COLO668 (cell line): Measurements from ENCODE around the gene MAP2K3.

Experiments
- DNase-seq: peaks from one replicate; lab custom pipeline; 2025; ENCODE audit not compliant: unreplicated experiment; lab: John Stamatoyannopoulos, UW

The MAP2K3 gene

GRCh38 chr17:21284319-21285163 is at the start of gene MAP2K3:
MAP2K3 (plus strand) TSS chr17:21284711; CDS start chr17:21284921, 210 bp downstream.
- peak; percentile 96 for DNase-seq

DNA sequence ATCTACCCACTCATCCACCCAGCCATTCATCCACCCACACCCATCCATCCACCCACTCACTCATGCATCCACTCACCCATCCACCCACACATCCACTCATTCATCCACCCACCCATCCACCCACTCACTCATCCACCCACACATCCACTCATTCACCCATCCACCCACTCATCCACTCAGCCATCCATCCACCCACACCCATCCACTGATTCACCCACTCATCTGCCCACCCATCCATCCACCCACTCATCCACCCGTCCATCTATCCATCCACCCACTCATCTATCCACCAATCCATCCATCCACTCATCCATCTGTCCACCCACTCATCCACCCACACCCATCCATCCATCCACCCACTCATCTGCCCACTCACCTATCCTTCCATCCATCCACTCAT is 48.6 kb upstream of the MAP2K3 start:
- no peak for DNase-seq

GRCh38 chr17:21239680-21240368 is 44.7 kb upstream of the MAP2K3 start:
- DNase-seq, result no peak

GRCh38 chr17:21240369-21241055 is 44.0 kb upstream of the MAP2K3 start:
- no peak for DNase-seq

DNA sequence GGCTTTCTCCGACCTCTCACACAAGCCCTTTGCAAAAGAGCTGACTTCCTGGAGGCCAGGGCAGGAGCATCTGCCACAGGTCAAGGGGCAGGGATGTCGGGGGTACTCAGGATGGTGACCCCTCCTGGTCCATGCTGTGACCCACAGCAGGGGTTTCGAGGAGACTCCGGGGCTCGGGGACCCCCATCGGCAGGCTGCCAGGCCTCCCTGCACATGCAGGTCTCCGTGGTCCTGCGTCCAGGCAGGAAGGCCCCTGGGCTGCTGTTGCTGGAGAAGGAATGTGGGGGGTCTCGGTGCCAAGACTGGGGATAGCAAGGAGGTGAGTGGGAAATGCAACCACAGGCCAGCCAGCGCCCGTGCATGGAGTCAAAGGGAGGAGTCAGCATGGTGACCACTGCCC is 42.9 kb upstream of the MAP2K3 start:
- DNase-seq, result no peak

GRCh38 chr17:21242026-21242697 is 42.3 kb upstream of the MAP2K3 start:
- DNase-seq, result no peak

DNA sequence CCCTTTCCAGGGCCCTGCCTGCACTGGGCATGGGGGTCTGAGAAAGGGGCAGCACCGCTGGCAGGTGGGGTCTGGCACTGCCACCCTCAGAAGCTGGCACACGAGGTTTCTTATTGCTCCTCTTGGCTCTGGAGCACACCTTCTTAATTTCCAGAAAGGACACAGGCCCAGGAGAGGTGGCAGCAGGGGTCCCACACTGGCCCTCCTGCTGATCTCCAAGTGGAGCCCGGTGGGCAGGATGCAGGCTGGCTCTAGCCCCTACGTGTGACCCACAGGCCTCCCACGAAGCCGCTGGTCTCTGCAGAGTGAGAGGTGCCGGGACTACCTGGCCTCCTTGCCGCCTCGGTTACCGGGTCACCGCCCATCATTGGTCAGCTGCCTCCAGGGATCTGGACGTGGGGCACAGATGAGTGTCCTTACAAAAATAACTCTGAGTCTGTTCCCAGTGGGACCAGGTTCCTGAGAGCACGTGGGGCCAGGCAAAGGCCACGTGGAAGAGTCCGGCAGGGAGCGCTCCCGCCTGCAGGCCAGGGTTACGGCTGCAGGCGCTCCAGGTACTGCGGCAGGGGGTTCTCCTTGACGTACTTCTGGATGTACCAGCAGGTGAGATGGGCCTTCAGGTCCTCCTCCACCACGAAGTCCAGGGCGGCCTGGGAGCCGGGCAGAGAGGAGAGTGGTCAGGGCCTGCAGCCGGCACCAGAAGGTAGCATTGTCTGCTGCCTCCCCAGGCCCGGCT is 41.6 kb upstream of the MAP2K3 start:
- no peak for DNase-seq

GRCh38 chr17:21243516-21244303 is 40.8 kb upstream of the MAP2K3 start:
- DNase-seq, result no peak

DNA sequence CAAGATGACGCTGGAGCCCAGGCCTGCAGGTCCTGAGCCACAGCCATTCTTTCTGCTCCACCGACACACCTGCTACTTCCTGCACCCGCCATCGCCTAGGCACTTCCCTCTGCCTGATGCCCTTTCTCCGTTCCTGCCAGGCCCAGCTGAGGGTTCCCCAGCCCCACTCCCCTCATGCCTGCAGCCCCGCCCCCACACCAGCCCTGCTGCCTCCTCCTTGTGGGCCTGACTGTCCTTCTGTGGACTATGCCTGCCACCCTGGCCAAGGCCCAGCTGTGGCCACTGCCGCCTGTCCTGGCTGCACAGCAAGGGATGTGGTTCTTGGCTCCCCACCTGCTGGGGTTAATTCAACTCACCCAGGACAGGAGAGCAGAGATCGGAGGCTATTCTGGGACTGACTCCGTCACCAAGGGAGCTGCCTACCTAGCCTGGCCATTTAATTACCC is 38.8 kb upstream of the MAP2K3 start:
- DNase-seq, result no peak

DNA sequence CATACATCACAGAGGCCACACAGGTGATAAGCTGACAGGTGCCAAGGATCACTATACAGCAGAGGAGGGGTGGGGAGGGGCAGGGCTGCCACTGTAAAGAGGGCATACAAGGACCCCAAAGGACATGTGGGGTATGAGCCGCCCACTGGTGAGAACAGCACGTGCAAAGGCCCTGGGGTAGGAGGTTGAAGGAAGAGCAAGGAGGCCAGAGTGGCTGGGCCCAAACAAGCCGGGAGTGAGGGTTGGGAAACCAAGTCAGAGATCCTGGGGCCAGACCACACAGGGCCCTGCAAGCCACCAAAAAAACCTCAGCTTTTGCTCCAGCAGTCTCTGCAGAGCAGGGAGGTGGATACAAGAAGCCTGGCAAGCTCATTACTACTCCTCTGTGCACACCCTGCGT is 37.8 kb upstream of the MAP2K3 start:
- DNase-seq, result no peak

GRCh38 chr17:21247552-21248258 is 36.8 kb upstream of the MAP2K3 start:
- no peak for DNase-seq

GRCh38 chr17:21248500-21248899 is 36.0 kb upstream of the MAP2K3 start:
- DNase-seq, result no peak

- DNase-seq, result no peak
These were observed 35.3 kb upstream of the MAP2K3 start for GRCh38 chr17:21249086-21249795.

GRCh38 chr17:21249920-21250703 is 34.4 kb upstream of the MAP2K3 start:
- no peak for DNase-seq

DNA sequence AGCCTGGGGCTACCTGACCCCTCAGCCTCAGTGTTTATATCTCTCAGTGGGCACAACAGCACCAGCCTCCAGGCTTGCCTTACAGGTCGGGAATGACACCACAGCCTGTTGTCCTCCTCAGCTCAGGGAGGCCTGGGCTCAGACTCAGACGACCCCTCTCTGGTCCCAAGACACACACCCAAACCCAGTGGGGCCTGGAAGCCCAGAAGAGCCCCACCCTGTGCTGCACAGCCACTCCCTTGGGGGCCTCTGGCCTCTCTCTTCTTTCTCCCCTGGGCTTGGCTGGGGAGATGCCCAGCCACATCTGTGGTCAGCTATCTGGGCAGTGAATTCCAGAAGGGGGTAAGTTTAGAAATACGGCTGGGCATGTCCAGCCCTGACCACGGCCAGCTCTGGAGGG is 33.7 kb upstream of the MAP2K3 start:
- DNase-seq, result no peak

DNA sequence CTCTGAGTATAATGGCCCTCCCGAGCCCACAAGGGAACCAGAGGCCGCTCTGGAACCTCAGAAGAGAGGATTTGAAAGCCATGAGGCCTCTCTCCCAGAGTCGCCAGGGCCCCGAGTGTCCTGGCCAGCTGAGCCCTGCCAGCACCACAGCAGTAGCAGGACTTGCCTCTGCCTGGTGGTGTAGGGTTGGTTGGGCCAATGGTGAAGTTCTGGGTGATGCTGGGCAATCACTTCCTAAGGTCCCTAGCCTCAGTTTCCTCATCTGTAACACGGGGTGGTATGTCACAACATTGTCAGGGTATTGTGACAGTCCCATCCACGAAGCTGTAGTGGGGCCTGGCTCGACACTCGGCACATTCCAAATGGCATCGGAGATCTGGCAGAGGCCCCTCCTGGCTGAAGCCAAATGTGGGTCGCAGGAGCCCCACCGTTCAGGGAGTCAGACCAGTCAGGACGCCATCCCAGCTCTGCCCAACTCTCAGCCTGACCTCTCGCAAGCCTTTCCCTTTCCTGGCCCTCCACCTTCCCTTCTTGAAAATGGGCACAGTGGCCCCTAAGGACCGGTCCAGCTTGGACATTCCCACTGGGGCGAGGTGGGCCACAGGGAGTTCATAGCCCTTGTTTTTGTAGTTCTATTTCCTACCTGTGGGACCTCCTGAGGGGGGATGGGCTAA is 33.0 kb upstream of the MAP2K3 start:
- no peak for DNase-seq

GRCh38 chr17:21252289-21252795 is 32.2 kb upstream of the MAP2K3 start:
- no peak for DNase-seq
